BE2C (cell line): Measurements from ENCODE around the gene MUC5B.

Experiments used
- DNase-seq: peaks from one replicate; pipeline ENCODE4 v3.0.0-alpha.2; 2020
- H3K27me3 ChIP-seq: fragments of 250-450 bp; sonication (Bioruptor Pico); 2 replicates; pipeline ENCODE4 v1.5.1; 2020; ENCODE audit warnings: mild to moderate bottlenecking
- H3K36me3 ChIP-seq: fragments of 250-450 bp; sonication (Bioruptor Pico); 2 replicates; pipeline ENCODE4 v1.5.1; 2020; ENCODE audit warnings: mild to moderate bottlenecking
- H3K4me1 ChIP-seq: fragments of 250-450 bp; sonication (Bioruptor Pico); 2 replicates; pipeline ENCODE4 v1.5.1; 2020
- H3K4me3 ChIP-seq: 2 replicates; pipeline ENCODE4 v1.5.1; 2011; ENCODE audit warnings: low read depth, low read length
- H3K9me3 ChIP-seq: fragments of 250-450 bp; sonication (Bioruptor Pico); 2 replicates; pipeline ENCODE4 v1.5.1; 2020
- CTCF ChIP-seq: IDR thresholded peaks from 2 replicates; pipeline ENCODE4 v1.5.1; 2012; ENCODE audit warnings: mild to moderate bottlenecking, low read depth, low read length

MUC5B gene

GRCh38 chr11:1232883-1233321 lies 10.0 kb downstream of the MUC5B start:
- Histone ChIP-seq H3K9me3 (no peaks in the 10 kb centered on the region), H3K36me3 (no peaks in the 10 kb centered on the region), H3K27me3 (peaks cover 17% of the 10 kb centered on the region), H3K4me1 (no peaks in the 10 kb centered on the region), H3K4me3 (no peak overlapping the region)
- TF ChIP-seq CTCF = no peak
- DNase-seq = peak; percentile 4

- Histone ChIP-seq H3K4me1 (no peaks in the 10 kb centered on the region), H3K4me3 (no peak overlapping the region), H3K9me3 (no peaks in the 10 kb centered on the region), H3K36me3 (no peaks in the 10 kb centered on the region), H3K27me3 (peaks cover 17% of the 10 kb centered on the region)
- no peak for TF ChIP-seq CTCF
- DNase-seq = peak; percentile 3
Measured at GRCh38 chr11:1233351-1234053, 10.6 kb downstream of the MUC5B start.

- H3K9me3 ChIP-seq = no peaks in the 10 kb centered on the region
- DNase-seq = peak; percentile 1
- H3K4me3 ChIP-seq = no peak overlapping the region
- H3K4me1 ChIP-seq = no peaks in the 10 kb centered on the region
- no peaks in the 10 kb centered on the region for H3K36me3 ChIP-seq
- peaks cover 17% of the 10 kb centered on the region for H3K27me3 ChIP-seq
- TF ChIP-seq CTCF = no peak
Measured at GRCh38 chr11:1234054-1234720, 11.3 kb downstream of the MUC5B start.

- no peak for TF ChIP-seq CTCF
- Histone ChIP-seq H3K36me3 (no peaks in the 10 kb centered on the region), H3K9me3 (no peaks in the 10 kb centered on the region), H3K4me1 (no peaks in the 10 kb centered on the region), H3K4me3 (no peak overlapping the region), H3K27me3 (peaks cover 17% of the 10 kb centered on the region)
- peak; percentile 1 for DNase-seq
Measured at GRCh38 chr11:1234771-1235305, 12.0 kb downstream of the MUC5B start.

- Histone ChIP-seq H3K36me3 (no peaks in the 10 kb centered on the region), H3K27me3 (peaks cover 17% of the 10 kb centered on the region), H3K4me1 (no peaks in the 10 kb centered on the region), H3K9me3 (no peaks in the 10 kb centered on the region), H3K4me3 (no peak overlapping the region)
- TF ChIP-seq CTCF = no peak
- peak; percentile 3 for DNase-seq
Measured at GRCh38 chr11:1235306-1235900, 12.5 kb downstream of the MUC5B start.
